Prostate gland (tissue), 2 donors: Measurements from ENCODE around the gene SMDT1.

Experiments used
- POLR2A ChIP-seq: fragments of 450-650 bp; IDR thresholded peaks from one replicate; pipeline ENCODE4 v1.6.1; 2016; ENCODE audit warnings: antibody characterized with exemption, mild to moderate bottlenecking
- POLR2AphosphoS5 ChIP-seq: sonication (generic); formaldehyde crosslinking; IDR thresholded peaks from one replicate; pipeline ENCODE4 v1.6.1; 2017; ENCODE audit warnings: antibody characterized with exemption
- TF ChIP-seq, protein P1 (sequence below), 4 experiments: fragments of 200-600 bp in 2 of 4; fragments of 450-650 bp in 2 of 4; sonication (generic) in 2 of 4; IDR thresholded peaks; 1 replicate in 3 of 4; 2 replicates in 1 of 4; pipeline ENCODE4 v1.5.1; 2016 to 2019; ENCODE audit warnings: antibody characterized with exemption in 4 of 4, mild to moderate bottlenecking in 2 of 4, moderate library complexity in 2 of 4

DNA sequence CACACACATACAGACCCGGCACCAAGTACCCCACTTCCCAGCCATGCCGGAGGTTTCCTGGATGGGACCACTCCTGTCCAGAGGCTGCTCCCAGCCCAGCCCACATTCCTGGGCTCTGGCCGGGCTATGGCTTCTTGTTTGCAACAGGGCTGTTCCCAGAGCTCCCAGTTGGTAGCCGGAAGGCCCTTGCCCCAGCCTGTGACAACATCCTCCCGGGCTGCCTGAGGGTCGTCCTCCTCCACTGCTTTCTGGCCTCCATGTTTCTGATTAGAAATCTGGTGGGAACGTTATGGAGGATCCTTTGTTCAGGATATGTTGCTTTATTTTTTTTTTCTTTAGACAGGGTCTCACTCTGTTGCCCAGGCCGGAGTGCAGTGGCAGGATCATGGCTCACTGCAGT is 52.1 kb downstream of the SMDT1 start:
- no peak for TF ChIP-seq POLR2AphosphoS5
- TF ChIP-seq, protein P1, sequence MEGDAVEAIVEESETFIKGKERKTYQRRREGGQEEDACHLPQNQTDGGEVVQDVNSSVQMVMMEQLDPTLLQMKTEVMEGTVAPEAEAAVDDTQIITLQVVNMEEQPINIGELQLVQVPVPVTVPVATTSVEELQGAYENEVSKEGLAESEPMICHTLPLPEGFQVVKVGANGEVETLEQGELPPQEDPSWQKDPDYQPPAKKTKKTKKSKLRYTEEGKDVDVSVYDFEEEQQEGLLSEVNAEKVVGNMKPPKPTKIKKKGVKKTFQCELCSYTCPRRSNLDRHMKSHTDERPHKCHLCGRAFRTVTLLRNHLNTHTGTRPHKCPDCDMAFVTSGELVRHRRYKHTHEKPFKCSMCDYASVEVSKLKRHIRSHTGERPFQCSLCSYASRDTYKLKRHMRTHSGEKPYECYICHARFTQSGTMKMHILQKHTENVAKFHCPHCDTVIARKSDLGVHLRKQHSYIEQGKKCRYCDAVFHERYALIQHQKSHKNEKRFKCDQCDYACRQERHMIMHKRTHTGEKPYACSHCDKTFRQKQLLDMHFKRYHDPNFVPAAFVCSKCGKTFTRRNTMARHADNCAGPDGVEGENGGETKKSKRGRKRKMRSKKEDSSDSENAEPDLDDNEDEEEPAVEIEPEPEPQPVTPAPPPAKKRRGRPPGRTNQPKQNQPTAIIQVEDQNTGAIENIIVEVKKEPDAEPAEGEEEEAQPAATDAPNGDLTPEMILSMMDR (IDR thresholded peaks at IDR 0.05): no peak
- no peak for TF ChIP-seq POLR2A
